Neural progenitor cell (in vitro differentiated cells): Measurements from ENCODE around the gene VTCN1. TPM values are rescaled to one million over a fixed set of nuclear protein-coding genes. Genes with fewer than 3 reads are reported as not detected.
"Not testable (repeated sequence)": the region's sequence is repeated elsewhere in the genome, so short reads cannot be mapped to it uniquely, and the experiment has no call there.

ENCODE experiments used
- DNase-seq: peaks from one replicate; pipeline ENCODE4 v3.0.0-alpha.2; 2016; ENCODE audit warnings: low spot score
- H2AFZ ChIP-seq: fragments of 200-600 bp; sonication (generic); replicated peaks from 2 replicates; pipeline ENCODE4 v1.6.1; 2016; ENCODE audit warnings: antibody characterized with exemption
- H3F3A ChIP-seq: fragments of 200-600 bp; sonication (generic); 2 replicates; pipeline ENCODE4 v1.6.1; 2016; ENCODE audit warnings: antibody characterized with exemption, low read depth
- H3K27ac ChIP-seq: fragments of 200-600 bp; sonication (generic); 2 replicates; pipeline ENCODE4 v1.5.1; 2016; ENCODE audit warnings: mild to moderate bottlenecking
- H3K27me3 ChIP-seq: fragments of 200-600 bp; sonication (generic); 2 replicates; pipeline ENCODE4 v1.6.1; 2016; ENCODE audit warnings: mild to moderate bottlenecking, moderate library complexity
- H3K36me3 ChIP-seq: fragments of 200-600 bp; sonication (generic); 2 replicates; pipeline ENCODE4 v1.5.1; 2016
- H3K4me1 ChIP-seq: fragments of 200-600 bp; sonication (generic); 2 replicates; pipeline ENCODE4 v1.6.1; 2016; ENCODE audit warnings: mixed run types
- H3K4me2 ChIP-seq: fragments of 200-600 bp; sonication (generic); 2 replicates; pipeline ENCODE4 v1.6.1; 2016
- H3K4me3 ChIP-seq: fragments of 200-600 bp; sonication (generic); 2 replicates; pipeline ENCODE4 v1.5.1; 2016
- H3K79me2 ChIP-seq: fragments of 200-600 bp; sonication (generic); 2 replicates; pipeline ENCODE4 v1.6.1; 2016; ENCODE audit warnings: low read depth
- H3K9ac ChIP-seq: fragments of 200-600 bp; sonication (generic); 2 replicates; pipeline ENCODE4 v1.6.1; 2016
- H3K9me3 ChIP-seq: fragments of 200-600 bp; sonication (generic); 2 replicates; pipeline ENCODE4 v1.5.1; 2016; ENCODE audit warnings: low read depth
- H4K20me1 ChIP-seq: fragments of 200-600 bp; sonication (generic); 2 replicates; pipeline ENCODE4 v1.6.1; 2016; ENCODE audit warnings: low read depth
- H3K27ac Mint-ChIP-seq: 3 replicates; pipeline ENCODE4 v1.8.0; 2021; ENCODE audit warnings: mixed read lengths
- H3K27me3 Mint-ChIP-seq: 2 replicates; pipeline ENCODE4 v1.8.0; 2022; ENCODE audit warnings: low read depth, mild to moderate bottlenecking, inconsistent platforms, moderate library complexity, mixed read lengths; ENCODE audit not compliant: insufficient read depth
- H3K36me3 Mint-ChIP-seq: 3 replicates; pipeline ENCODE4 v1.8.0; 2021; ENCODE audit warnings: mixed read lengths
- H3K4me1 Mint-ChIP-seq: 3 replicates; pipeline ENCODE4 v1.8.0; 2021; ENCODE audit warnings: mixed read lengths
- H3K4me3 Mint-ChIP-seq: 3 replicates; pipeline ENCODE4 v1.8.0; 2021; ENCODE audit warnings: mild to moderate bottlenecking, moderate library complexity, mixed read lengths
- H3K9me3 Mint-ChIP-seq: 3 replicates; pipeline ENCODE4 v1.8.0; 2020; ENCODE audit warnings: mixed read lengths
- CTCF ChIP-seq: fragments of 200-600 bp; sonication (generic); IDR thresholded peaks from 2 replicates; pipeline ENCODE4 v1.5.1; 2017; ENCODE audit warnings: antibody characterized with exemption, mild to moderate bottlenecking
- EZH2 ChIP-seq: fragments of 200-600 bp; sonication (generic); IDR thresholded peaks from 2 replicates; pipeline ENCODE4 v1.6.1; 2017; ENCODE audit warnings: antibody characterized with exemption, mild to moderate bottlenecking, moderate library complexity
- EZH2phosphoT487 ChIP-seq: fragments of 200-600 bp; sonication (generic); IDR thresholded peaks from 2 replicates; pipeline ENCODE4 v1.6.1; 2017; ENCODE audit warnings: antibody characterized with exemption
- total RNA-seq: library from RNA; depleted of rRNA; stranded (reverse); fragments of >200 nt; gene quantifications from 2 replicates; pipeline ENCODE4 v1.2.3, GENCODE V29; 2015; ENCODE audit warnings: low replicate concordance

Gene VTCN1
- total RNA-seq, 1 donor from 2014 or later, result 0.11 TPM

GRCh38 chr1:117106478-117106877, 104.2 kb downstream of the VTCN1 start:
- no peaks in the 10 kb centered on the region for H3K27me3 ChIP-seq
- no peaks in the 10 kb centered on the region for H3K4me1 ChIP-seq
- H3K4me3 ChIP-seq, result no peak overlapping the region
- no peak for DNase-seq
- H3K9me3 ChIP-seq, result no peaks in the 10 kb centered on the region
- no peaks in the 10 kb centered on the region for H3F3A ChIP-seq
- H2AFZ ChIP-seq, result no peak overlapping the region
- no peak for TF ChIP-seq EZH2phosphoT487
- H3K4me2 ChIP-seq, result no peak overlapping the region
- H3K9me3 Mint-ChIP-seq, result no peaks in the 10 kb centered on the region
- peaks cover 4% of the 10 kb centered on the region for H3K27me3 Mint-ChIP-seq
- no peaks in the 10 kb centered on the region for H4K20me1 ChIP-seq
- no peaks in the 10 kb centered on the region for H3K79me2 ChIP-seq
- no peak overlapping the region for H3K27ac Mint-ChIP-seq
- no peak overlapping the region for H3K4me3 Mint-ChIP-seq
- H3K36me3 ChIP-seq, result peaks cover 4% of the 10 kb centered on the region
- no peaks in the 10 kb centered on the region for H3K4me1 Mint-ChIP-seq
- H3K27ac ChIP-seq, result no peak overlapping the region
- H3K36me3 Mint-ChIP-seq, result peaks cover 52% of the 10 kb centered on the region
- no peak overlapping the region for H3K9ac ChIP-seq

- Histone ChIP-seq H3K9me3 (no peaks in the 10 kb centered on the region), H3K4me3 (no peak overlapping the region), H3K9ac (no peak overlapping the region), H3K36me3 (no peaks in the 10 kb centered on the region), H3K79me2 (no peaks in the 10 kb centered on the region), H2AFZ (no peak overlapping the region), H3K27ac (no peak overlapping the region), H3K4me1 (no peaks in the 10 kb centered on the region), H3K27me3 (no peaks in the 10 kb centered on the region), H3F3A (no peaks in the 10 kb centered on the region), H3K4me2 (no peak overlapping the region), H4K20me1 (no peaks in the 10 kb centered on the region)
- DNase-seq, result no peak
- Mint-ChIP-seq H3K4me3 (no peak overlapping the region), H3K27me3 (peaks cover 4% of the 10 kb centered on the region), H3K36me3 (peaks cover 49% of the 10 kb centered on the region), H3K27ac (no peak overlapping the region), H3K9me3 (no peaks in the 10 kb centered on the region), H3K4me1 (no peaks in the 10 kb centered on the region)
- no peak for TF ChIP-seq CTCF
- TF ChIP-seq EZH2, result no peak
- no peak for TF ChIP-seq EZH2phosphoT487
Observed at GRCh38 chr1:117105722-117106121, 105.0 kb downstream of the VTCN1 start.

GRCh38 chr1:117104986-117105385, 105.7 kb downstream of the VTCN1 start:
- Mint-ChIP-seq H3K9me3 (no peaks in the 10 kb centered on the region), H3K27ac (no peak overlapping the region), H3K4me1 (no peaks in the 10 kb centered on the region), H3K36me3 (peaks cover 52% of the 10 kb centered on the region), H3K4me3 (no peak overlapping the region), H3K27me3 (peaks cover 4% of the 10 kb centered on the region)
- Histone ChIP-seq H3K4me3 (no peak overlapping the region), H4K20me1 (no peaks in the 10 kb centered on the region), H3K9me3 (no peaks in the 10 kb centered on the region), H3K79me2 (no peaks in the 10 kb centered on the region), H3K27ac (no peak overlapping the region), H3K9ac (no peak overlapping the region), H3K36me3 (no peaks in the 10 kb centered on the region), H2AFZ (no peak overlapping the region), H3K4me1 (no peaks in the 10 kb centered on the region), H3K4me2 (no peak overlapping the region), H3F3A (no peaks in the 10 kb centered on the region), H3K27me3 (no peaks in the 10 kb centered on the region)
- no peak for TF ChIP-seq CTCF
- no peak for DNase-seq

GRCh38 chr1:117101858-117102257, 108.9 kb downstream of the VTCN1 start:
- not testable (repeated sequence) for H3K27ac ChIP-seq, H3K4me1 Mint-ChIP-seq, H3K4me1 ChIP-seq, H2AFZ ChIP-seq, H4K20me1 ChIP-seq, H3K9ac ChIP-seq, DNase-seq, H3K9me3 Mint-ChIP-seq, H3K4me3 Mint-ChIP-seq, H3K9me3 ChIP-seq, H3K27me3 ChIP-seq, H3K36me3 ChIP-seq, H3K4me3 ChIP-seq, H3K27me3 Mint-ChIP-seq, H3K27ac Mint-ChIP-seq, H3K79me2 ChIP-seq, H3F3A ChIP-seq, H3K4me2 ChIP-seq
- H3K36me3 Mint-ChIP-seq, result peaks cover 40% of the 10 kb centered on the region
